B cell (primary cell): ENCODE results near the gene AQP9.

Experiments used
- CTCF ChIP-seq: fragments of 200-600 bp; IDR thresholded peaks from one replicate; pipeline ENCODE4 v1.8.0; 2022; ENCODE audit warnings: antibody characterized with exemption, mild to moderate bottlenecking
- EZH2 ChIP-seq: IDR thresholded peaks from 2 replicates; pipeline ENCODE4 v1.6.1; 2012; ENCODE audit warnings: borderline replicate concordance, low read depth, mild to moderate bottlenecking, moderate library complexity, low read length; ENCODE audit not compliant: insufficient read depth, poor library complexity, severe bottlenecking

GRCh38 chr15:58200739-58201138, 62.6 kb downstream of the AQP9 start:
- no peak for TF ChIP-seq CTCF
- no peak for TF ChIP-seq EZH2
